Stimulated activated CD4-positive, alpha-beta T cell treated with anti-CD3 and anti-CD28 coated beads, Interleukin-1b, Interleukin-23, amount 100 ng/mL, for 24 hours (primary cell): ENCODE data around the gene ZNF672.
"Not testable (repeated sequence)": the region's sequence is repeated elsewhere in the genome, so short reads cannot be mapped to it uniquely, and the experiment has no call there.

ENCODE experiments used
- DNase-seq, 4 experiments: peaks; one replicate each; pipeline ENCODE4 v3.0.0-alpha.2; 2020; ENCODE audit warnings: low read depth in 4 of 4, low spot score in 1 of 4

The ZNF672 gene

DNA sequence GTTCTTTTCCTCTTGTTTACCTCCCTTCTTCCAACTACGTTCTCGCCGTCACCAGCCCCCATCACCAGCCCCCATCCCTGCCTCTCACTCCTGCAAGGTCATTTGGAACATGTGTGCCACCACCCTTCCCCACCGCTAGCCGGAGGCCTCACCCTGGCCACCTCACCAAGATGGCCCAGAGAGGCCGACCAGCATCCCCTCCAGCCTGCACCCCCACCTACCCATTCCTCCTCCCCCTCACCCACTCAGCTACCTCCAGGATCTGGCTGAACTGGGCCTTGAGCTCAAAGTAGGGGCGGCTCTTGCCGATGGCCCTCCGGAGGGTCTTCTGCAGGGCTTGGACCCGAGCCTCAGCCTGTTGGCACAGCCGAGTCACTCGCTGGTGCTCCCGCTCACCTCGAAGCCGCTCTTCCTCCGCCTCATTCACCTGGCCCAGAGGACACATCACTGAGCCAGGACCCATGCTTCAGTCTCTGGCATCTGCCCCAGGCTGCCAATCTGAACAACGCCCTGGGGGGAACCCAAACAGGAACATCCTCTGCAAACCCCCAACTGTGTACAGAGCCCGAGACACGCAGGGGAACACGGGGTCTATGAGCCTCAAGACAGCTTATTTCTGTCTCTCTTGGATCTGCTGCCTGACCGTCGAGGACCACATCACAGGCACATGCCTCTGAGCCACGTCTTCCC lies 25.1 kb upstream of the ZNF672 start:
- DNase-seq = no peak

DNA sequence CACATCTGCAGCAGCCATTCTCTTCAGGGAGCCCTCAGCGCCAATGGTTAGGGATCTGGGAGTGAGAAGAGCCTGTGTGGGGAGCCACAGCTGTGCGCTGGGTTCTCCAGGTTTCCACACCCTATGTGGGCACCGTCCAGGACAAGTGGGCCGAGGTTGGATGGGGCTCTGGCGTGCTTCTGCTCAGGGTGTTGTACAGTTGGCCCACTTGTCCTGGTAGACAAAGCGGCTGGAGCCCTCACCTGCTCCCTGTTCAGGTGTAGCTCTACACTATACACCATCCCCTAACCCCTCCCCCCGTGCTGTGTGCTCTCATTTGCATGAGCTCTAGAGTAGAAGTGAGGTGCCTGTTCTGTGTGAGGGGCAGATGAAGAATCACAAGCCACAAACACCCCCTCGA lies 24.5 kb upstream of the ZNF672 start:
- DNase-seq = no peak

DNA sequence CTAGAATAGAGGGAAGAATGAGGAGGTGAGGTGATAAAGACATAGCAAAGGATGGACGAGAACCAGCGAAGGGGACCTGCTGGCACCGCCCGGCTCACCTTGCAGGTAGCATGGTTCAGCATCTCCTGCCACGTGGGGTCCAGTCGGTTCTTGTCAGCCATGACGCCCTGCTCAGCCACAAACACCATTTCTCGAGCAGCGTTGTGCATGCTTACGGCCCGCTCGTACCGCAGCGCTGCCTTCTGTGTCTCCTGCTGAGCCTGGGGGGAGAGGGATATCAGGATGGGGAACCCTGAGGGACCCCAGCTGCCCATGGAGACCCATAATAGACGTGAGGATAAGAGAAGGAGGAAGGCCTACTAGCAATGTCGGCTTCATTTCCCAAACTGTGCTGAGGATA lies 23.7 kb upstream of the ZNF672 start:
- DNase-seq = no peak

DNA sequence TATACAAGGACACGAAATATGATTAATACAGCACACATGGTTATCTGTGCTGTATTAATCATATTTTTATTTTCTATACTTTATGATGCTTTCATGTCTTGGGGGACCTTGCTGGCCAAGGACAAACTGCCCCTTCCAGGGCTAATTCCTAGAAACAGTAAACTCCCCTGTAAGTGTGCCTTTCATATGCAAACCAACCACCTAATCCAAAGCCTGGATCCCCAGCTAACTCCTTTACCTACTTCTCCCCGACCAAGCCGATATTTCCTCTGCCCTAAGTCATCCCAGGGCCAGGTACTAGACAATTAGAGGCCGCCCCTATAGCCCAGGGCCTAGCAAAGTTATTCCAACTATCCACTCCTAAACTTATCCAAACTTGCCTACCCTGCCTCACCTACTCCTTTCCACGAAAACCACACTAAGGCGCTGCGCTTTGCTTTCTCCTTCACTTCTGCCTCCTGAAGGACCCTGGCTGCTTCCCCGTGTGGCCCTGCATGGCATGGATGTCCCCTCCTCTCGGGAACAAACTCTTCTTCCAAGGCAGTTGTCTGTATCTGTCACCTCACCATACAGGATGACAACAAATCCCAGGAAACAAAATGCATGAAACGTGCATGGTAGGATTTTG lies 22.5 kb upstream of the ZNF672 start:
- no peak for DNase-seq

DNA sequence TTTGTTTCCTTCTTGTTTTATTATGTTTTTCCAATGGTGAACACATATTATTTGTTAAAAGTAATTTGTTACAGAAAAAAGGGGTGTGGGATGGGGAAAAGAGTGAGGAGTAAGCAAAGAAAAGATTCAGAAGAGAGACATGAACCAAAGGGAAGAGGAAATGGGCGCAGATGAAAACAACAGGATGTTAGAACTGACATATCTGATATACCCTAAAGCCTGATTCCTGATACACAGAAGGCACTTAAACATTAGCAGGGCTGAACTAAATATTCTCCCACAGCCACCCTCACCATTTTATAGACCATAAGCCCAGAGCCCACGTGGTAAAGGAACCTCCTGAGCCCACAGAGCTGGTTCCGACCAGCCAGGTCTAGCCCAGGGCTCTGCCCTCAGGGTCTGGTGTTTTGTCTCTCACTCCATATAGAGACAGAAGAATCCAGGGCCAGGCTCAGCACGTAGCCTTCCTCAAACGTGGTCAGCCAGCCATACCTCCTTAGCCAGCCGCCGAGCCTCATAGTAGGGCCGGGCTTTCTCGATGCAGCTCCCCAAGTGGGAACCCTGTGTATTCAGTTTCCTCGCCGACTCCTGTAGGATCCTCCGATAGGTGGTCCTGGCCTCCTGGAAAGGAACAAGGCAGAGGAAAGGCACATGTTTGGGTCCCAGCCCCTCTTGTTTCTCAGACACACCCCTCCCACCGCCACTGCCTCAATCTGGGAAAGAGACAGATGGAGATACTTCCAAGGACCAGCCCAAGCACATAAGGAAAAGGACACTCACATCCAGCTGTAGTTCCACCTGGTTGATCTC lies 21.8 kb upstream of the ZNF672 start:
- DNase-seq = no peak

DNA sequence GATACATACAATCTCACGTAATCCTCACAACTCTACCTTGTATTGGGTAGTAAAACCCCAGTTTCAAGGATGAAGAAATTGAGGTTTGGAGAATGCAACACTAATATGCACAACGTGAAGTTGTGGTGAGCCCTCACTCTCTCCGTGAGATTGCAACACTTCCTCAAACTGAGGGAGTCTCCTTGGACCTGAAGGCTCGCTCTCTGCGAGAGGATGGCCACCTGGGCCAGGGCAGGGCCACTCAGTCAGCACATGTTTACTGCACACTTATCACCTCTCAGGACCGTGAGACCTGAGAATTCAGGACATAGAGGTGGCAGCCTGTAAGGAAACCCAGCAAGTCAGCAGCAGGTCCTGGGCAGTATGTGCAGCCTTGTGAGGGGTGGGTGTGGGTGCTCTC lies 21.0 kb upstream of the ZNF672 start:
- DNase-seq = no peak

DNA sequence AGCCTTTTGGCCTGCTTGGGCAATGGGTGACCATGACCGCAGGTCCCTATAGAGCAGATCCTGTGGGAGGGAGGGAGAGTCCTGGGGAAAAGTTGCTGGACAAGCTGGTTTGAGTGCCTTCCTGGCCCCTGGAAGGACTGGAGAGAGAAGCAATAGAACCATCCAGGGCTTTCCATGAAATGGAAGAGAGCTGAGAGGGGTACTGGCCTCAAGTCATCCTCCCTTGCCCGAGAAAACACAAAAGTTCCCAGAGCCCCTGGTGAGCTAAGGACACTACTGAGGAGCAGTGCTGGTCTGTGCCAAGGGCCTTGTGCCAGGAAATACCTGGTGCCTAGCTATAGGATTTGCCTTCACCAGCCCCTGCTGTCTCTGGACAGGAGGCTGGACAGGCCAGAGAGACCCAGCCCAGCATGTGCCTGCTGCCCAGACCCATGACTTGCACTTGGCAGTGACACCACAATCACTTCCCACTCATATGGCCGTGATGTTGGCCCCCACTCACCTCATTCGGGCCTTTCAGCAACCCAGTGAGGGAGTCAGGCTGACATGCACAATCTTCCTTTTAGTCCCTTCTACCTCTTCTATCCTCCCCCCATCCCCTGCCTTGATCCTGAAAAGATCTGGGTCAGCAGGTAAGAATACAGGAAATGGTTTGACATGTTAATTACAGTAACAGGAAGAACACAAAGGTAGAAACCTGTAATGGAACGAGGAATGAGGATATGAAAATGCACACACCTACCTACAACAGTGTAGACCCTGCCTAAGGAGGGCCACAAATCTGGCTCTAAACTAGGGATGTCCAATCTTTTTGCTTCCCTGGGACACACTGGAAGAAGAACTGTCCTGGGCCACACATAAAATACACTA lies 19.3 kb upstream of the ZNF672 start:
- DNase-seq = no peak

DNA sequence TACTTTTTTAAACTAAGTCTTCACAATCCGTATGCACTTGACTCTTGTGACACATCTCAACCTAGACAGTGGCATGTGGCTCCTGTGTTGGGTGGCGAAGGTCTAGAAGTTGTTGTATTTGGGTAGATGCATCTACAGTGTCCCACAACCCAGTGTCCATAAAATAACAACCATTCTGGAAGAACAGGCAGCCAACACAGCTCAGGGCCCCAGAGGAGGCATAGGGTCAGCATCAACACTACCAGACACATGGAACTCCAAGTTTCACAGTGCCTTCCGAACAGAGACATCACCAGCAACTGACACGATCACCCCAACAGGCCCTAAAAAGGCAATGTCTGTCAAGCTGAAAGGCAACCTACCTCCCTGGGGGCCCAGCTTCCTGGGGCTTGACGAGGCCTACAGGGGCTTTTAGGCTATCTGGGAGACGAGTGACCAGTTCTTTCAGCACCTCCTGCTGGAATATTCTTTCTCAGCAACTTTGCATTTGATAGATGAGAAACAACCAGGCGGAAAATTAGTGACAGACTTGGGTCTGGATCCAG lies 17.9 kb upstream of the ZNF672 start:
- no peak for DNase-seq

DNA sequence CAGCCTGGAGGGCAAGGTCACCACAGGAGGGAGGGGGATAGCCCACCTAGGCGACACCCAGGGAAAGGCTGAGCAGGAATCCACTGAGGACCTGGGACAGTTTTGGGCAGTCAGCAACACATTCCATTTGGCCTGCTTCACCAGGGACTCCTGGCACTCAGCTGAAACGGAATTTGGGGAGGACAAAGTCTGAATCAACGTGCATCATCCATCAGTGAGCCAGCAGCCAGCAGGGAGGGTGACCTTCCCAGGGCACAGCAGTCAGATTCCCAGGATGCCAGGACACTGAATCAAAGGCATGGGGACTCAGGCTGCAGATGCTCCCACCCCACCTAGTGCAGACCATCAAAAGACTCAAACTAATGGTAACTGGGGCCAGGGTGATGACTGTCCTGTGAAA lies 16.9 kb upstream of the ZNF672 start:
- DNase-seq = no peak

DNA sequence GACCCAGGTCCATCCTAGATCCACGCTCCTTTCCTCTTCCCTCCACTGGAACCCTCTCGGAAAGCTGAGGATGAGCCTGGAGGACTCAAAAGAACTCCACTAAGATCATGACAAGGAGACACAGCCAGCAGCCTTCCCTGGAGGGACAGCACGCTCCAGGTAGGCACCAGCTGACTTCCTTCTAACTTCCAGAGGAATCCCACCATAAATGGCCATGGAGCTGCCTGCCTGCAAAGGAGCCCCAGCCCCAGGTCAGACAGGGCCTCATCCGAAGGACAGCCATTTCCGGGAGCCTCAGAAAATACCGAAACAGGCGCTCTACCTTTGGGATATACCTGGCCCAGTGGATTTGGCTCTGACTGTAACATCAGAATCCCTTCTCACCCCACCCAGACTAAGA lies 16.4 kb upstream of the ZNF672 start:
- DNase-seq = no peak

DNA sequence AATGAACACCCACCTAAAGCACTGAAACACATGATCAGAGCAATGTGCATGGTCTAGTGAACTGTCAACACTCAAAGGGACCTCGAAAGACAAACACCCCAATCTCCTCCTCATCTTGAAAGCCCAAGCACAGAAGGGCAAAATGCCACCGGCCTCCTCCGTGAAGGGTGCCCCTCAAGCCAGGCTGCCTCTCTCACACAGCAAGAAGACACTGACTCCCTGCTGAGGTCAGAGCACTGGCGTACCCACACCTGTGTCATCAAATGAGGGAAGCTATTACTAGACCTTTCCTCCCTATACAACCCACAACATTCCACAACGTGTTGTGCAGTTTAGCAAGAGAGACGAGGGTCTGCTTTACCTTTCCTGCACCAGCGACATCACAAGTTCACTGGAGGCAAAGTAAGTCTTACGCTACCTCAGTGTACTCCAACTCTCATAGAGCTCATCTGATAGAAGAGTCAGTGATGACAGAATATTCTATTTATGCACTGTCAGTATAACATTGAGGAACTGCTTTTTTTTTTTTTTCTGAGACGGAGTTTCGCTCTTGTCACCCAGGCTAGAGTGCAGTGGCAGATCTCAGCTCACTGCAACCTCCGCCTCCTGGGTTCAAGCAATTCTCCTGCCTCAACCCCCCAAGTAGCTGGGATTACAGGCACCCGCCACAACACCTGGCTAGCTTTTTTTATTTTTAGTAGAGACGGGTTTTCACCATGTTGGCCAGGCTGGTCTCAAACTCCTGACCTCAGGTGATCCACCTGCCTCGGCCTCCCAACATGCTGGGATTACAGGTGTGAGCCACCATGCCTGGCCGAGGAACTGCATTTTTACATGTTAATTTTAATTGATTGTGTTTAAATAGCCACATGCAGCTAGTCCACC lies 15.6 kb upstream of the ZNF672 start:
- no peak for DNase-seq

DNA sequence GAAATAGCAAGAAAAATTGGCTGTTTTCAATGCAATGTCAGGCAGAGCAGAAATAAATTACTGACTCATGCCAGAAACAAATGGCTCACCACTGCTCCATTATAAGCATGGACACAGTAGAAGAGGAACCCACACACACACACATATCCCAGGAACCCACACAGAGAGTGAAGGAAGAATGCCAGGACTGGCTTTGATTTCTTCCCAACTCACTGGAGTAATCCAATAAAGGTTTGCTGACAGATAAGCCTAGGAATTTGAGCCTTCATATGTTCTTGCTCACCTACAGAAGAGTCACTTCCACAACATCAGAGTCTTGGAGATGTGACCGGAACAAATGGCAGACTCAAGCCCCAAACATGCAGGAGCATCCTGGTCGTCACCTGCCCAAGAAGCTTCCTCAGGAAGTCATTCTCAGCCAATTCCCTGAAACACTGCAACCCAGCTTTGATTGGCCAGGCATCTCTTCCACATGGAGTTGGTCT lies 14.5 kb upstream of the ZNF672 start:
- DNase-seq = no peak

DNA sequence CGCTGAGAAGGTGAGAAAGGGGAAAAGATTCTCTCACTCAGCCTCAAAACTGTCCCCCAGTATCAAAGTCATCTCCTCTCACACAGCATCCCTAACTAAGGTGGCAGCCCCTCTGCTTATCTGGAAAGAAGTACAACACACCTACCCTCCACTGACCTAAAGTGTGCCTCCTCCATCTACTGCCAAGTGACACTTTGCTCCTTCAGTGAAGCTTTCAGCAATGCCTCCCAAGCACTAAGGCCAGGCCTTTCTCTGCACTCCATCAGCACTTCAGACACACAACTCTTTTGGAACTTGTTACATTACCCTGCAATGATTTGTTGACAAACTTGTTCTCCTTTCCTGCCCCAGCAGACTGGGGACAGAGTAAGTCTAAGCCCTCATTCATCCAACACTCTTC lies 13.7 kb upstream of the ZNF672 start:
- DNase-seq = no peak

DNA sequence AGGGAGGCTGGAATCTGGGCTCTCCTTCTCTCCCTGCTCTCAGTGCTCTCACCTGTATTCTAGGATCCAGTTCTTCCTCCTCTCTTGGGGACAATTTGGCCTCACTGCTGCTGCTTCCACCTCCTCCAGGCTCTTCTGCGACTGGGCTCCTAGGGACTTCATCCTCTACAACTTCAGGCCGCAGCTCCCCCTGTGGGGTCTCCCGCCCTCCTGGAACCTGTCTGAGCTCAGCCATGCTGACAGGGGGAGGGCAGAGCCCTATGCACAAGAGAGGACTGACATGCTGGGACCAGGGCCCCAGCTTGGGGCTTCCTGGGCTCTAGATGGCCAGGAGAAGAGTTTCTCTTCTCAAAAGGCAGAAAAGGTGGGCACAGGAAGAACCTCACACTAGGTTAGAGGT lies 13.3 kb upstream of the ZNF672 start:
- no peak for DNase-seq

DNA sequence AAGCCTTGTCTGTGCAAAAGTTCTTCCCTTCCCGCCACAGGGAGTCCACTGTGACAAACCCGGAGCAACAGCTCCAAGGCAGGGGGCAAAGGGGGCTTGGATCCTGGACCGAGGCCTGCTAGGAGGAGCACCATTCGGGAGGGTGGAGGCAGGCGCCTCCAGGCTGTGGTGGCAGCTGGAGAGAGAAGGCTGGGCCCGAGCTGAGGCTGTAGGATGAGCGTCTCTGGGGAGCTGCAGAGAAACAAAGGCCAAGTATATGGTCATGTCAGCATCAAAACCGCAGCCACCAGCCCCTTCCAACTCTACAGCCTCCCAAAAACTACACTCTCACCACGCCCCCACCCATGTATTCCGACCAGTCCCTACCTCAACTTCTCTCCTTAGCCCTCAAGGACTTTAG lies 12.9 kb upstream of the ZNF672 start:
- no peak for DNase-seq

DNA sequence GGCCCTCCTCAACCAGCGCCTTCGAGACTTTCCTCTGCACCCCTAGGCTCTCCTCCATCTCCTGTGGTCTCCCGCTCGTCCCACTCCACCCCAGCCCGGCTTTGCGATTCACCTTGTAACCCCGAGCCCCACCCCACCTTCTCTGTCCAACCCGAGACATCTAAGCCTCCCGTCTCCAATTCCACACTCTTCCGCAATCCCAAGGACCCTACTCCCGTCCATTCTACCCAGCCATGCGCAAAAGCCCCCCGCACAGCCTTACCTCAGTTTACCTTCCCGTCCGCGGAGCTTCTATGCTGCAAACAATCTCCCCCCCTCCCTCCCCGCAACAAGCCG lies 12.5 kb upstream of the ZNF672 start:
- no peak for DNase-seq

DNA sequence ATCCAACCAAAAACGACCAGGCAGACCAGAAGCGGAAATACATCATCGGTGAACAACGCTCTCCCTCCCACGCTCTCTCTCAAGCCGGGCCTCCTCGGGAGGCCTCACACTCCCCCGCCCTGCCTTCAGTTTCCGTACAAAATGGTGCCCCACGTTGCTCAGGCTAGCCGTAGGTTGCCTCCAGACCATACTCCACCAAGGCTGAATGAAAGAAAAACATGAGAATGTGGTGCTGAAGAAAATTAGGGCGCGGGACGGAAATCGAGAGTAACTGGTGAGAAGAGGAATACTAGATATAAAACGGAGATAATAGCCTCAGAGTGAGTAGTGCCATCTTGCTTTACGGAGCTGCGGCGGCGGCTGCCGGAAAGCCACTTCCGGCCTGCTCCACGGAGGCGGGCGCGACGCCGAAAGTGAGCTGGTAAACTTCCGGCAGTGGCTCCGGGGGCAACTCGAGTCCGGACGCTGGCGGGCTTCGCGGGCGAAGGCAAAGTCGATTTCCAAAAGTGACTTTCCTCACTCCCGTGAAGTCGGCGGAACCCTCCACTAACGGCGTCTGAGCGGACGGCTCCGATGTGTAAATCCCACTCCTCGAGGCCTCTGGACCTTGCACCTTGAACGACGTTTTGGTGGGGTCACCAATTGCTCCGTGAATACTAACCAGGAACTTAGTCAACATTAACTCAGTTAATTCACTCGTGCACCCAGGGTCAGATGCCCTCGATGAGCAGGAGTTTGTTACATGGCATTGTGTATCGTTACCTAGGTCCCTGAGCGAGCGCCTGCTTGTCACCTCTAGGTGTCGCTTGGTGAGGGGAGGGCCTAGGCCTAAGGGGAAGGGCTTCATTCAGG lies 11.9 kb upstream of the ZNF672 start, which contains the start of gene SH3BP5L:
TSS of gene SH3BP5L (minus strand) at position 7 of the 852 bp plus-strand sequence. CDS start 980 bp downstream, outside the sequence.
- DNase-seq = peak; percentile 72 to 84 (median 78)

DNA sequence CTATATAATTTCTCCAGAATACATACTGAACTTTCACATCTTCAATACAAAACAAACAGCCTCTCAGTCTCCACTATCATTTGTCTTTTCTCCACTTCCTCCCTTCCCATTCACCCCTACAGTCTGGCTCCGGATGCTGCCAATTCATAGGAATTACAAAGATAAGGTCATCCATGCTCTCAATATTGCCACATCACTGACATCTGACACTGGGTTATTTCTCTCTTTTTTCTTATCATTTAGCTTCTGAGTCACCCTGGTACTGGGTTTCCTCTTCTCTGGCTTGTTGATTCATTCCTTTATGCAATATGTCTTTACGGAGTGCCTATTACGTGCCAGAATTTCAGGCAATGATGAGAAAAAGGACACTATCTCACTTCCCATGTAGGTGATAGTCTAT lies 9.2 kb upstream of the ZNF672 start:
- no peak for DNase-seq

DNA sequence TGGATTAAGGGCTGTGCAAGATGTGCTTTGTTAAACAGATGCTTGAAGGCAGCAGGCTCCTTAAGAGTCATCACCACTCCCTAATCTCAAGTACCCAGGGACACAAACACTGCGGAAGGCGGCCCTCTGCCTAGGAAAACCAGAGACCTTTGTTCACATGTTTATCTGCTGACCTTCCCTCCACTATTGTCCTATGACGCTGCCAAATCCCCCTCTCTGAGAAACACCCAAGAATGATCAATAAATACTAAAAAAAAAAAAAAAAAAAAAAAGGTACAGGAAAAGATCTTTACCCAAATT lies 7.4 kb upstream of the ZNF672 start:
- DNase-seq = not testable (repeated sequence)
